ENCODE measurements around the gene SNED1. TPM values are rescaled to one million over a fixed set of nuclear protein-coding genes. Genes with fewer than 3 reads are reported as not detected.

The SNED1 gene
- polyA plus RNA-seq, 2 of the 4 experiments (the other 2 are of a cell fraction), result 0.15 to 0.21 TPM

DNA sequence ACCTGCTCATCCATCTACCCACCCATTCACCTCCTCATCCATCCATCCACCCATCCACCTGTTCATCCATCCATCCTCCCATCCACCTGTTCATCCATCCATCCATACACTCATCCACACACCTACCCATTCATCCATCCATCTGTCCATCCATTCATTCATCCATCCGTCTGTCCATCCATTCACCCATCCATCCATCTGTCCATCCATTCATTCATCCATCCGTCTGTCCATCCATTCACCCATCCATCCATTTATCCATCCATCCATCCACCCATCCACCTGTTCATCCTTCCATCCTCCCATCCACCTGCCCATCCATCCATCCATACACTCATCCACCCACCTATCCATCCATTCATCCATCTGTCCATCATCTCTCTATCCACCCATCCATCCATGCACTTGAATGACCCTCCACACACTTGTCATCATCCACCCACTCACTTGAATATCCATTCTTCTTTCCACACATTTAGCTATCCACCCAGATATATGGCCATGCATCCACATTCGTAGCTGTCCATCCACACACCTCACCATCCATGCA, 47.3 kb upstream of the SNED1 start:
- FAIRE-seq (no peak), ATAC-seq (no peak), DNase-seq (ENCODE audit: low read depth in 1 of 2, low spot score in 1 of 2) (no peak)
- H3K27ac ChIP-seq, result no peak overlapping the region
- CTCF ChIA-PET, result interaction anchor here (1.3 kb wide), 1 partner anchor 36 kb away, joined by 4 read pairs; no protein-coding TSS in a partner anchor
- no peak overlapping the region for H3K4me3 ChIP-seq
- POLR2A ChIA-PET, result no interaction called here
- no peaks in the 10 kb centered on the region for H3K4me1 ChIP-seq
- WGBS (ENCODE audit: missing lambda C conversion rate), result 17% methylated on average over 3 of the region's 3 CpGs
- H3K9me3 ChIP-seq, result no peaks in the 10 kb centered on the region
- TF ChIP-seq POLR2AphosphoS2 (conservative IDR thresholded peaks at IDR 0.05; ENCODE audit: low read length), result no peak
- TF ChIP-seq TFCP2L1 (CRISPR knock-in tag; IDR thresholded peaks at IDR 0.05), result no peak
- no peak for TF ChIP-seq MYC (IDR thresholded peaks at IDR 0.05; ENCODE audit: borderline replicate concordance, low read length)
- no peak for TF ChIP-seq RFX5 (IDR thresholded peaks at IDR 0.05)
- no peak for TF ChIP-seq NFE2L2 (conservative IDR thresholded peaks at IDR 0.05; ENCODE audit: low read length)
- TF ChIP-seq RCOR1 (IDR thresholded peaks at IDR 0.05; ENCODE audit: low read depth, low read length), result no peak
- TF ChIP-seq SMC3 (IDR thresholded peaks at IDR 0.05), result no peak
- TF ChIP-seq, protein P1, sequence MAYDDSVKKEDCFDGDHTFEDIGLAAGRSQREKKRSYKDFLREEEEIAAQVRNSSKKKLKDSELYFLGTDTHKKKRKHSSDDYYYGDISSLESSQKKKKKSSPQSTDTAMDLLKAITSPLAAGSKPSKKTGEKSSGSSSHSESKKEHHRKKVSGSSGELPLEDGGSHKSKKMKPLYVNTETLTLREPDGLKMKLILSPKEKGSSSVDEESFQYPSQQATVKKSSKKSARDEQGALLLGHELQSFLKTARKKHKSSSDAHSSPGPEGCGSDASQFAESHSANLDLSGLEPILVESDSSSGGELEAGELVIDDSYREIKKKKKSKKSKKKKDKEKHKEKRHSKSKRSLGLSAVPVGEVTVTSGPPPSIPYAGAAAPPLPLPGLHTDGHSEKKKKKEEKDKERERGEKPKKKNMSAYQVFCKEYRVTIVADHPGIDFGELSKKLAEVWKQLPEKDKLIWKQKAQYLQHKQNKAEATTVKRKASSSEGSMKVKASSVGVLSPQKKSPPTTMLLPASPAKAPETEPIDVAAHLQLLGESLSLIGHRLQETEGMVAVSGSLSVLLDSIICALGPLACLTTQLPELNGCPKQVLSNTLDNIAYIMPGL (CRISPR knock-in tag; IDR thresholded peaks at IDR 0.05; ENCODE audit: borderline replicate concordance), result no peak
- TF ChIP-seq EHF (CRISPR knock-in tag; IDR thresholded peaks at IDR 0.05), result no peak
- TF ChIP-seq ESRRA (IDR thresholded peaks at IDR 0.05; ENCODE audit: borderline replicate concordance, low read length), result no peak
- TF ChIP-seq MAZ (IDR thresholded peaks at IDR 0.05; ENCODE audit: borderline replicate concordance, low read depth, low read length), result no peak
- H3K4me2 ChIP-seq, result no peak overlapping the region

DNA sequence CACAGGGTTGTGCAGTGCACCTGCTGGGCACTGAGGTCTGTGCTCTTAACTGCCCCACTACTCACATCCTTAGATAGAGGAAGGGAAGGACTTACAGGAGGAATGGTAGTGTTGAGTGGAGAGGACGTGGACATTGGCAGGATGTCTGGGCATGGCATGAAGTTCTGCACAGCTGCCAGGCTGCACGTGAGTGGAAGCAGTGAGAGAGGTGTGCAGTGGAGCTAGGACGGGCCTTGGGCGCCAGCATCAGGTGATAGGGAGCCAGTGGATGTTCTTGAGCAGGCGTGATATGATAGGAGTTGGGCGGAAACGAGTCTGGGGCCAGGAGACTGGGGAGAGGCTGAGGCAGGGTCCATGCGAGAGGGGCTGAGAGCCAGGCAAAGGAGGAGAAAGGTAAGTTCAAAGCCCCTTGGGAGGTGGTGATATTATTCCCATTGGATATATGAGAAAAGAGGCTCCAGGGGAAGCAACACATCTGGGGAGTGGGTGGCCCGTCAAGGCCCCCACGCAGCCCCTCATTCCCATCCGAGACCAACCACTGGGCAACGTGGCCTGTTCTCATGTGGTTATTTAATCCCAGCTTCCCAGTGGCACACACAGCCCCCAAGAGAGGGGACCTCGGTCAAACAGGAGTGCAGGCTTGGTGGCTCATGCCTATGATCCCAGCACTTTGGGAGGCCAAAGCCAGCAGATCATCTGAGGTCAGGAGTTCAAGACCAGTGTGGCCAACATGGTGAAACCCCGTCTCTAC, 45.7 kb upstream of the SNED1 start:
- FAIRE-seq, result no peak
- no peak for DNase-seq (ENCODE audit: low read depth in 1 of 2, low spot score in 1 of 2)
- TF ChIP-seq, protein P2, sequence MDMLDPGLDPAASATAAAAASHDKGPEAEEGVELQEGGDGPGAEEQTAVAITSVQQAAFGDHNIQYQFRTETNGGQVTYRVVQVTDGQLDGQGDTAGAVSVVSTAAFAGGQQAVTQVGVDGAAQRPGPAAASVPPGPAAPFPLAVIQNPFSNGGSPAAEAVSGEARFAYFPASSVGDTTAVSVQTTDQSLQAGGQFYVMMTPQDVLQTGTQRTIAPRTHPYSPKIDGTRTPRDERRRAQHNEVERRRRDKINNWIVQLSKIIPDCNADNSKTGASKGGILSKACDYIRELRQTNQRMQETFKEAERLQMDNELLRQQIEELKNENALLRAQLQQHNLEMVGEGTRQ (IDR thresholded peaks at IDR 0.05), result no peak
- TF ChIP-seq FOSB (CRISPR knock-in tag; IDR thresholded peaks at IDR 0.05), result no peak
- H3K9me3 ChIP-seq, result no peaks in the 10 kb centered on the region
- ChIA-PET CTCF (interaction anchor here (1.3 kb wide), 1 partner anchor 38 kb away, joined by 4 read pairs; no protein-coding TSS in a partner anchor), POLR2A (no interaction called here)
- WGBS (ENCODE audit: missing lambda C conversion rate), result 36% methylated on average over 14 of the region's 14 CpGs
- H3K4me1 ChIP-seq, result no peaks in the 10 kb centered on the region
- no peak overlapping the region for H3K4me3 ChIP-seq
- ATAC-seq, result no peak
- H3K27ac ChIP-seq, result no peak overlapping the region
- H3K4me2 ChIP-seq, result no peak overlapping the region

DNA sequence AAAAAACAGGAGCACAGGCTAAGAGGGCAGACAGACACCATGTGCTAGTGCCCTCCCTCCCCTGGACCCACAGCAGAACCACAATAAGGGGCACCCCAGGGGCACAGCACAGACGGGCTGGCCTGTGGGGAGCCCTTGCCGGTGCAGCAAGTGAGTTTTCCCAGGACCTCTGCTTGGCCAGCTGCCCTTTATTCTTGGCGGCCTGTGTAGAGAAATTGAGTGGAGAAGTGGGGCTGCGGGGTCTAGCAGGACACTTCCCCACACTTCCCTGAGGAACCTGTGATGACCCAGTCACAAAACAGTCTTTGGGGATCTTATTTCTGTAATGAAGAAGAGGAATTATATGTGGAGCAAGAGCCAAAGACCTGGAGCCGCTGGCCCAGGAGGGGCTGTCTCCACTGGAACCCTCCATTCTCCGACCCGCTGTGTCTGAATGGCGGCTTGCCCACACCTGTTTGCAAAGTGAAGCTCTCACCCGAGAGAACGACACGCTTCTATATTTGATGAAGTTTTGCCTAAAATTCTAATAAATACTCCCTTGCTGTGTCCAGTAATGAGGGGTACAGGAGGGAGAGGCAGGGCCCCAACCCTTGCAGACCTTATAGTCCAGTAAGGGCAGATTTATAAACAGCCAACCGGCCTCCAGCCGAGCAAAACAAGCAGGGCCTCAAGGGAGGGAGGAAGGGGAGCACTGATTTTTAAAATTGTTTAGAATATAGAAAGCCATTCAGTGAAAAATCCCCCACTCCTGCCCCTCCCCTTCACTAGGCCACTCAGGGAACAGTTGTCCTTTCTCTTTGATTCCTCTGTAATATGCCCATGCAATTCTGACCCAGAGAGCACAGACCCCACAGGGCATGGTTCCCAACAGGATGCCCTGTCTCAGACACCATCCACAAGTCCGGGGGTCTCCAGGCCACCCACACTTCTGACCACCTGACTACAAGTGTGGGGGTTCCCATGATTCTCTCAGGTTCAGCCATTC, 44.7 kb upstream of the SNED1 start:
- ATAC-seq (no peak), FAIRE-seq (no peak), DNase-seq (ENCODE audit: low read depth in 1 of 2, low spot score in 1 of 2) (no peak)
- H3K4me2 ChIP-seq, result no peak overlapping the region
- H3K27ac ChIP-seq, result no peak overlapping the region
- no peaks in the 10 kb centered on the region for H3K9me3 ChIP-seq
- ChIA-PET POLR2A (no interaction called here), CTCF (interaction anchor here (0.9 kb wide), 1 partner anchor 27 kb away, joined by 4 read pairs; no protein-coding TSS in a partner anchor)
- TF ChIP-seq, protein P1 (CRISPR knock-in tag; IDR thresholded peaks at IDR 0.05; ENCODE audit: borderline replicate concordance), result no peak
- H3K4me1 ChIP-seq, result no peaks in the 10 kb centered on the region
- H3K4me3 ChIP-seq, result no peak overlapping the region
- 64% methylated on average over 14 of the region's 14 CpGs for WGBS (ENCODE audit: missing lambda C conversion rate)
